ENCODE measurements around the gene NOP58. TPM values are rescaled to one million over a fixed set of nuclear protein-coding genes. Genes with fewer than 3 reads are reported as not detected.
"Not testable (repeated sequence)": the region's sequence is repeated elsewhere in the genome, so short reads cannot be mapped to it uniquely, and the experiment has no call there.

The NOP58 gene, protein sequence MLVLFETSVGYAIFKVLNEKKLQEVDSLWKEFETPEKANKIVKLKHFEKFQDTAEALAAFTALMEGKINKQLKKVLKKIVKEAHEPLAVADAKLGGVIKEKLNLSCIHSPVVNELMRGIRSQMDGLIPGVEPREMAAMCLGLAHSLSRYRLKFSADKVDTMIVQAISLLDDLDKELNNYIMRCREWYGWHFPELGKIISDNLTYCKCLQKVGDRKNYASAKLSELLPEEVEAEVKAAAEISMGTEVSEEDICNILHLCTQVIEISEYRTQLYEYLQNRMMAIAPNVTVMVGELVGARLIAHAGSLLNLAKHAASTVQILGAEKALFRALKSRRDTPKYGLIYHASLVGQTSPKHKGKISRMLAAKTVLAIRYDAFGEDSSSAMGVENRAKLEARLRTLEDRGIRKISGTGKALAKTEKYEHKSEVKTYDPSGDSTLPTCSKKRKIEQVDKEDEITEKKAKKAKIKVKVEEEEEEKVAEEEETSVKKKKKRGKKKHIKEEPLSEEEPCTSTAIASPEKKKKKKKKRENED
- polyA plus RNA-seq (ENCODE audit: insufficient read length in 10 of 10) = 10 to 100 TPM; 54.4 to 81.5 (median 68.6) TPM
- long read RNA-seq, donor 1, transcript NOP58-201 (15 exons, 2,046 nt) = major isoform, 7 of 31 reads
- long read RNA-seq, donor 1, transcript NOP58-206 (4 exons, 599 nt) = minor isoform, 5 of 31 reads
- long read RNA-seq, donor 1, partial matches to known transcripts = 19 of 31 reads
- long read RNA-seq, donor 1, other reads (novel, unspliced or antisense) = 0 of 31 reads
- long read RNA-seq, donor 2, transcript NOP58-201 (15 exons, 2,046 nt) = minor isoform, 5 of 19 reads
- long read RNA-seq, donor 2, transcript NOP58-206 (4 exons, 599 nt) = major isoform, 7 of 19 reads
- long read RNA-seq, donor 2, partial matches to known transcripts = 5 of 19 reads
- long read RNA-seq, donor 2, other reads (novel, unspliced or antisense) = 0 of 19 reads
- long read RNA-seq, donor 3 = 0 reads
- long read RNA-seq, donor 4, transcript NOP58-201 (15 exons, 2,046 nt) = major isoform, 6 of 19 reads
- long read RNA-seq, donor 4, partial matches to known transcripts = 10 of 19 reads
- long read RNA-seq, donor 4, other reads (novel, unspliced or antisense) = 0 of 19 reads
- long read RNA-seq, donor 5, partial matches to known transcripts = 14 of 20 reads
- long read RNA-seq, donor 5, other reads (novel, unspliced or antisense) = 0 of 20 reads
- long read RNA-seq, donor 6, transcript NOP58-201 (15 exons, 2,046 nt) = major isoform, 9 of 56 reads
- long read RNA-seq, donor 6, transcript NOP58-206 (4 exons, 599 nt) = minor isoform, 8 of 56 reads
- long read RNA-seq, donor 6, partial matches to known transcripts = 36 of 56 reads
- long read RNA-seq, donor 6, other reads (novel, unspliced or antisense) = 0 of 56 reads
- long read RNA-seq, donor 7, transcript NOP58-206 (4 exons, 599 nt) = major isoform, 5 of 18 reads
- long read RNA-seq, donor 7, partial matches to known transcripts = 5 of 18 reads
- long read RNA-seq, donor 7, other reads (novel, unspliced or antisense) = 0 of 18 reads
- long read RNA-seq, donor 8, partial matches to known transcripts = 26 of 35 reads
- long read RNA-seq, donor 8, other reads (novel, unspliced or antisense) = 0 of 35 reads
- long read RNA-seq, donor 9, partial matches to known transcripts = 0 of 2 reads
- long read RNA-seq, donor 9, other reads (novel, unspliced or antisense) = 0 of 2 reads

DNA sequence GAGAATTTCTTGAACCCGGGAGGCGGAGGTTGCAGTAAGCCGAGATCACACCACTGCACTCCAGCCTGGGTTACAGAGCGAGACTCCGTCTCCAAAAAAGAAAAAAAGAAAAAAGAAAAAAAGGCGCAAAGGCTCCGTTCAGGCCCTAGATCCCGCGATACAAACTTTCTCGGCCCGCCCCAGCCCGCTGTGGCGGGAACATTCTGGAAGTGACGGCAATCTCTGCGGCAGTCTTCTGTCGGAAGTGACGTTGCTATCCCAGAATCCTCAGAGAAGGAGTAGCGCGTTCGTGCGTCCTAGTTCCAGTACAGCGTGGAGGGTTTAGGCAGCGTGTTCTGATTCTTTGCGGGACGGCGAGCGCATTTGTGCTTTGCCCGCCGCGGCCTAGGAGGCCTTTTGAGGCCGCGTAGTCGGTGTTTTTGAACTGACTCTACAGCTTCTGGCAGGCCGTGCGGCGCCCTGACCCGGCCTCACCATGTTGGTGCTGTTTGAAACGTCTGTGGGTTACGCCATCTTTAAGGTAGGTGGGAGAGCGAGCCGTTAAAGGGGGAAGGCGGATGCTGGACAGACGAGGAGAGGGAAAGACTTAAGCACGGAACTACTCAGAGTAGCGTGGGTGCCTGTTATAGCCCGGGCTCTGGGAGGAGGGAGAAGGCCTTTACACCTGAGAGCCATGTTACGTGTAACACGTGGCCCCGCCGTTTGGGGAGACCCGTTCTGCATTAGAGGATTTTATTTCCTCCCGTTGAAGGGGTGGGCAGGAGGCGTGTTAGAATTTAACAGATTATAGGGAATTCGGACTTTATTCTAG lies at the start of gene NOP58:
Gene NOP58, plus strand, starts transcription at position 297 of the 811 bp plus-strand sequence. Its CDS starts 179 bp downstream, at position 476.
- peak; percentile 97 to 99 (median 98) for DNase-seq

GRCh38 chr2:202221873-202222272 lies 43.7 kb upstream of the NOP58 start:
- peak in 1 of 3 donors; percentile 12 for DNase-seq

- peak; percentile 30 to 74 (median 41) for DNase-seq
Measured at GRCh38 chr2:202237787-202238233, 27.8 kb upstream of the NOP58 start.

GRCh38 chr2:202238234-202239197 lies 27.0 kb upstream of the NOP58 start, which contains the start of gene SUMO1:
TSS of gene SUMO1 (minus strand) at chr2:202238597. CDS start at chr2:202238451, 146 bp downstream.
- DNase-seq = peak; percentile 93 to 98 (median 96)

- not testable (repeated sequence) for DNase-seq
Measured at GRCh38 chr2:202247710-202248109, 17.9 kb upstream of the NOP58 start.

GRCh38 chr2:202249521-202250253 lies 15.9 kb upstream of the NOP58 start:
- DNase-seq = no peak

- no peak for DNase-seq
Measured at GRCh38 chr2:202251494-202251893, 14.1 kb upstream of the NOP58 start.

GRCh38 chr2:202261531-202261930 lies 4.0 kb upstream of the NOP58 start:
- DNase-seq = no peak

DNA sequence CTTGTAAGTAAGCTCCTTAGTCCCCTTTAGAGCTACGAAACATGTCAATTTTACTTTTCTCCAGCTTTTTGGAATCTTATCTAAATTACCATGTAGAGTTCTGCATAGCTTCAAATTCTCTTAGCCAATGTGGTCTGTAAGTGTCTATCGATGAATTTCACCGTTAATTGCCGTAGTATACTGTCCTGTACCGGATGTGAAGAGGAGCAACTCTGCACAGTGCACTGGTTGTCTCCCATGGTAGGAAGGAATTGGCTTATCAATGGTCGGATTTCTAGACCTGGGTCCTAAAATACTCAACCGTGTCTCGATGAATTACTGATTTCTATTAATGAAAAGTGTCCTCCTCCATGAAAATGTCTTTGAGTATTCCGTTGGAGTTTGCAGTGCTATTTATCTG lies 1.9 kb downstream of the NOP58 start:
- DNase-seq = peak in 1 of 3 donors; percentile 12

DNA sequence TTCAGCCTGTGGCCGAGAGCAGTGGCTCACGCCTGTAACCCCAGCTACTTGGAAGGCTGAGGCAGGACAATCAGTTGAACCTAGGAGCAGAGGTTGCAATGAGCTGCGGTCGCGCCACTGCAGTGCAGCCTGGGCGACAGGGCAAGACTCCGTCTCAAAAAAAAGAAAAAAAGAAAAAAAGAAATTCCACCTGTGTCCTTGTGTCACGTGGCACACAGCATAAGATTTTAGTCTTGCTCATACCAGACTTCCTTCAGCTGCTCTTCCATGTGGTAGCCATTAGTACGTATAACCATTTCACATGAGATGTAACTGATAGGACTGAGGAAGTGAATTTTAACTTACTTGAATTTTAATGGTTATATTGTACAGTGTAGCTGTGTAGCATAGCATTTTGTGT lies 4.0 kb downstream of the NOP58 start:
- peak in 1 of 3 donors; percentile 12 for DNase-seq

GRCh38 chr2:202270487-202270886 lies 4.9 kb downstream of the NOP58 start:
- no peak for DNase-seq

DNA sequence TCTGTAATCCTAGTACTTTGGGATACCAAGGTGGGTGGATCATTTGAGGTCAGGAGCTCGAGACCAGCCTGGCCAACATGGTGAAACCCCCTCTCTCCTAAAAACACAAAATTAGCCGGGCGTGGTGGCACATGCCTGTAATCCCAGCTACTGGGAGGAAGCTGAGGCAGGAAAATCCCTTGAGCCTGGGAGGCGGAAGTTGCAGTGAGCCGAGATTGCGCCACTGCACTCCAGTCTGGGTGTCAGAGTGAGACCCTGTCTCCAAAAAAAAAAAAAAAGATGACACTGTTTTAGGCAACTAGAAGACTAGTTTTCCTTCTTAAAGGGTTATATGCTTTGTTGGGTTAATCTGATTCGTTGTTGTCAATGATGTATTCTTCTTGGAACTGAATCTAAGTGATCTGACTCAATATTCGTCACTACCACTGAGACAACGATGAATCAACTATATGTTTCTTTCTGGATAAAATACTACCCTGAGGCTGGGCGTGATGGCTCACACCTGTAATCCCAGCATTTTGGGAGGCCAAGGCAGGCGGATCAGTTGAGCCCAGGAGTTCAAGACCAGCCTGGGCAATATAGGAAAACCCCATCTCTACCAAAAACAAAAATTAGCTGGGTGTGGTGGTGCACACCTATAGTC lies 10.6 kb downstream of the NOP58 start:
- DNase-seq = not testable (repeated sequence)

DNA sequence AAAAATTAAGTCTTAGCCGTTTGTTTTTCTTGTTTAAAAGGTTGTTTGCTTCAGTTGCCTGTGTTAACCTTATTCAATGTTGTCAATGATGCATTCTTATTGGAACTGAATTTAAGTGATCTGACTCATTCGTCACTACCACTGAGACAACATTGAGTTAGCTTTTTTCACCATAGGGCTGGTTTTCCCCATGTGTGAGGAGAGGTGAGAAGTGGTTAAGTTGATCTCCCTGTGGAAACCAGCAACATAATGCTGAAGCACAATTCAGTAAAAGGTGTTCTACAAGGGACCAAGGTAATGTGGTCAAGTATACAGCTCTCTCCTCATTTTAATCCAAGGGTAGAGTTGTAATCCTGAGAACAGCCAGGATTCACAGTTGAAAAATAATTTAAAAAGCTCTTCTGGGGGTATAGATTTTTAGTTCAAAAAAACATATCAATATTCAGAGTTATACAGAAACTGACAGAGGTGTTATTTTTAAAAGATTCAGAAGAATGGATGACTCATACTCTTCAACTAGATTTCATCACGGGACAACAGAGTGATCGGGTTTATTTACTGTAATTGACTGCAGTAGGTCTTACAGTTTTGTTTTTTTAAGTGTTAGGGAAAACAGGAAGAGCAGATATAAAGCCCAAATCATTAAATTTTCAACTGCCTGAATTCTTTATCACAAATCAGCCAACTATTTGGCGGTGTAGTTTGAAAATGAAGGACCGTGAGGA lies 12.6 kb downstream of the NOP58 start:
- DNase-seq = no peak

- DNase-seq = peak in 2 of 3 donors; percentile 19 to 47
Measured at GRCh38 chr2:202278944-202279343, 13.4 kb downstream of the NOP58 start.

DNA sequence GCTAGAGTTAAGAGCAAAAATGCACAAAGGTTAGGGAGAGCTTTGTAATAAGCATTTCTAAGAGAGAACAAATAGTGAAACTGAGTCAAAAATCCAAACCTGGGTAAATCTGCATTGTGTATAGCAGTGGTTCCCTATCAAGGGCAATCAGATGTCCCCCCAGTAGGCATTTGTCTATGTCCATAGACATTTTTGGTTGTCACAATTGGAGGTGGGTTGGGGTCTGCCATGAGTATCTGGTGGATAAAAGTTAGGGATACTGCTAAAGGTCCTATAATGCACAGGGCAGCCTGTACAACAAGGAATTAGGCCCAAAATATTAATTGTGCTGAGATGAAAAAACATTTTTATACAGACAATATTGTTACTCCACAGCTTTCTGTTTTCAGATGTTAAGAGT lies 21.0 kb downstream of the NOP58 start:
- DNase-seq = no peak
